Heart left ventricle (tissue), 16 donors: ENCODE measurements around the gene AGPAT4. TPM values are rescaled to one million over a fixed set of nuclear protein-coding genes. Genes with fewer than 3 reads are reported as not detected.

Experiments
- ATAC-seq, 4 donors: fragments of 200-7000 bp; cut with Tn5 transposase; one replicate each; pipeline ENCODE4 v1.9.1; 2020 to 2022; ENCODE audit warnings: moderate library complexity in 4 of 4, mild to moderate bottlenecking in 3 of 4, moderate number of reproducible peaks in 1 of 4
- DNase-seq, 5 donors: peaks; one replicate each; pipeline ENCODE4 v3.0.0-alpha.2; 2020
- H3K27ac ChIP-seq, 12 donors: fragments of 200-600 bp; sonication (generic) in 4 of 12; one replicate each; pipeline versions ENCODE4 v1.5.0 to v1.8.0; 2016 to 2022; ENCODE audit warnings: mild to moderate bottlenecking in 2 of 12
- H3K27me3 ChIP-seq, 9 donors: fragments of 200-600 bp; sonication (generic) in 2 of 9; one replicate each; pipeline versions ENCODE4 v1.5.1 to v1.8.0; 2016 to 2022; ENCODE audit warnings: mild to moderate bottlenecking in 3 of 9
- H3K36me3 ChIP-seq, 9 donors: fragments of 200-600 bp; sonication (generic) in 2 of 9; one replicate each; pipeline versions ENCODE4 v1.5.0 to v1.8.0; 2018 to 2022; ENCODE audit warnings: mild to moderate bottlenecking in 2 of 9
- H3K4me1 ChIP-seq, 12 donors: fragments of 200-600 bp; sonication (generic) in 4 of 12; one replicate each; pipeline versions ENCODE4 v1.5.0 to v1.8.0; 2016 to 2022; ENCODE audit warnings: mild to moderate bottlenecking in 3 of 12
- H3K4me3 ChIP-seq, 12 donors: fragments of 200-600 bp; sonication (generic) in 4 of 12; one replicate each; pipeline versions ENCODE4 v1.5.0 to v1.8.0; 2017 to 2022; ENCODE audit warnings: mild to moderate bottlenecking in 9 of 12, moderate library complexity in 4 of 12
- H3K9me3 ChIP-seq, 12 donors: fragments of 200-600 bp; sonication (generic) in 4 of 12; one replicate each; pipeline versions ENCODE4 v1.5.0 to v1.8.0; 2016 to 2022; ENCODE audit warnings: mild to moderate bottlenecking in 1 of 12
- POLR2A ChIP-seq, 2 donors: fragments of 450-650 bp; IDR thresholded peaks; one replicate each; pipeline ENCODE4 v1.6.1; 2017; ENCODE audit warnings: antibody characterized with exemption in 2 of 2, mild to moderate bottlenecking in 2 of 2, moderate library complexity in 2 of 2
- WGBS, 4 donors: extraction: QIAGEN DNeasy Blood & Tissue Kit in 2 of 4; methylation state at CpG; one replicate each; pipeline versions ENCODE4 v1.1.5 to v1.1.7; 2013 to 2018; 5-methylcytosine and 5-hydroxymethylcytosine counted together
- intact Hi-C, 10 donors: fragments of 100-400 bp; cut with DNase I; formaldehyde crosslinking; loops; one replicate each; pipeline versions ENCODE4 v1.11.1 to v1.14.2; 2022
- polyA plus RNA-seq, 2 donors: library from polyadenylated mRNA; stranded (reverse); fragments of 200-250 nt; gene quantifications; one replicate each; pipeline ENCODE4 v1.2.3, GENCODE V29; 2013
- total RNA-seq, 9 donors: library from RNA; depleted of rRNA in 2 of 9; stranded (reverse); fragments of >200 nt in 2 of 9; fragmentation: NEBNext Ultra II Directional in 3 of 9; extraction: Animal tissue kit (Norgen Biotek cat#: 25700) in 3 of 9; gene quantifications; one replicate each; pipeline versions ENCODE4 v1.1.0 to v1.2.4, GENCODE V29; 2016 to 2023
- TF ChIP-seq, protein P1 (sequence below), 12 donors: fragments of 200-600 bp; sonication (generic) in 4 of 12; IDR thresholded peaks; one replicate each; pipeline versions ENCODE4 v1.5.0 to v1.8.0; 2018 to 2022; ENCODE audit warnings: antibody characterized with exemption in 12 of 12, mild to moderate bottlenecking in 5 of 12
- donor health status: ischemic (EF 13 %, LVEDD 7.1; RV severe dilation, severe dysfunction).
- donor health status: healthy with polysubstance abuse.
- donor health status: DM: no; HTN: yes; CAD: no.
- donor health status: DM: no; HTN: no; CAD: no.
- donor health status: ischemic (EF 25% LVEDD 6.9; RV normal size, moderate dysfunction).
- donor health status: ischemic (EF 25% LVEDD 5.7; RV mildly dilated, moderate dysfunction).
- donor health status: healthy.
- donor health status: DM: yes; HTN: yes; CAD: no.
- donor health status: ischemic (EF 35%, LVEDD 5.7; RV mildly dilated, moderate dysfunction).
- donor health status: nonischemic (EF 11% LVEDD 7.7; RV severe dilation, severe dysfunction).
- donor health status: DM: yes; HTN: yes; CAD: no.
- donor health status: PGD.
- donor health status: ischemic (EF 29% LVEDD 5.4; RV normal size, mild dysfunction).
- donor health status: nonischemic (EF 23%, LVEDD 6.1; RV moderate dilation, normal function).

The AGPAT4 gene
- total and polyA plus RNA-seq, 11 donors = 0.83 to 5.0 (median 1.8) TPM

- Histone ChIP-seq H3K27me3 (no peaks in the 10 kb centered on the region), H3K9me3 (no peaks in the 10 kb centered on the region), H3K4me1 (no peaks in the 10 kb centered on the region), H3K4me3 (no peak overlapping the region), H3K27ac (no peak overlapping the region), H3K36me3 (peaks cover 0 to 98% (median 93%) of the 10 kb centered on the region in 9 donors)
- no peak for ATAC-seq
- TF ChIP-seq, protein P1, sequence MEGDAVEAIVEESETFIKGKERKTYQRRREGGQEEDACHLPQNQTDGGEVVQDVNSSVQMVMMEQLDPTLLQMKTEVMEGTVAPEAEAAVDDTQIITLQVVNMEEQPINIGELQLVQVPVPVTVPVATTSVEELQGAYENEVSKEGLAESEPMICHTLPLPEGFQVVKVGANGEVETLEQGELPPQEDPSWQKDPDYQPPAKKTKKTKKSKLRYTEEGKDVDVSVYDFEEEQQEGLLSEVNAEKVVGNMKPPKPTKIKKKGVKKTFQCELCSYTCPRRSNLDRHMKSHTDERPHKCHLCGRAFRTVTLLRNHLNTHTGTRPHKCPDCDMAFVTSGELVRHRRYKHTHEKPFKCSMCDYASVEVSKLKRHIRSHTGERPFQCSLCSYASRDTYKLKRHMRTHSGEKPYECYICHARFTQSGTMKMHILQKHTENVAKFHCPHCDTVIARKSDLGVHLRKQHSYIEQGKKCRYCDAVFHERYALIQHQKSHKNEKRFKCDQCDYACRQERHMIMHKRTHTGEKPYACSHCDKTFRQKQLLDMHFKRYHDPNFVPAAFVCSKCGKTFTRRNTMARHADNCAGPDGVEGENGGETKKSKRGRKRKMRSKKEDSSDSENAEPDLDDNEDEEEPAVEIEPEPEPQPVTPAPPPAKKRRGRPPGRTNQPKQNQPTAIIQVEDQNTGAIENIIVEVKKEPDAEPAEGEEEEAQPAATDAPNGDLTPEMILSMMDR (IDR thresholded peaks at IDR 0.05) = no peak
- no peak for TF ChIP-seq POLR2A (IDR thresholded peaks at IDR 0.05)
- no peak for DNase-seq
- intact Hi-C loops = loop anchor here in 3 of 10 donors (10.0 kb wide), 2 partner anchors 94 to 154 kb away; partner anchors contain the start of gene MAP3K4 (in 1 of the 3)
- 70 to 73% (median 73%) methylated on average over 2 of the region's 2 CpGs for WGBS, 4 donors
Observed at GRCh38 chr6:161088676-161089328, 185.1 kb downstream of the AGPAT4 start.

DNA sequence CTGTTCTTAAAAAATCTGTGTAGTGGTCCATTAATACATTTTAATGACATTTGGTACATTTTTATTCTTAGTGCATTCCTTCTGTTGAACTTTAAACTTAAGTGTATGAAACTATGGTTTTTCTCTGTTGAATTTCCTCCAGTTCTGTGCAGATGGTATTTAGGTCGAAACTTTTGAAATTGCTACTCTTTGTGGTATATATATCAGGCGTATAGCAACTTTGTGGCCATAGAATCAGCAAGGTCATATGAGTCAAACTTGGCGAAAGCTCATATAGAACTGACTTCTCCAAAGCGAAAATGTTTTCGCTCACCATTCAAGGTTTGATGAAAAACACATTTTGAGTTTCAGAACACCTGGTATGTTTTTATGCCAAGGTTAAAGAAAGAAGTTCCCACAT is 188.6 kb downstream of the AGPAT4 start:
- ATAC-seq = no peak
- WGBS, 4 donors = 97 to 98% (median 97%) methylated on average over 5 of the region's 5 CpGs
- H3K36me3 ChIP-seq = peaks cover 0 to 100% (median 99%) of the 10 kb centered on the region in 9 donors

DNA sequence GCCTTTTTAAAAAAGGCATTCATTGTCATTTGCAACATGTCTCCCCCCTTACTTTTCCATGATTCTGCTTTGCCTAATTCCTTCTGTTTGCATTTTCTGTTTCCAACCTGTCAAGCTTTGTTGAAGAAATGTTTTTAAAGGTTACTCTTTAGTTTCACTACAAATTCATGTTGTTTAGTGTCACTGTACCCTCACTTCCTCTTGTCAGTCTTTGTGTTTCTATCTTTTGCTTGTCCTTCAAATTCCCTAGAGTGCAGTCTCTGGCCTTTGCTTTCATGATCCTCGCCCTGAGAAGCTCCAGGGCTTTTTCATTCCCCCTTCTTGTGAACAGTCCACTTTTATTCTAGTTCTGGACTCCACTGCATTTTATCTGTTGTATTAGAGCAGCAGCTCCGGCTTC is 191.6 kb downstream of the AGPAT4 start:
- Histone ChIP-seq H3K4me1 (no peaks in the 10 kb centered on the region), H3K9me3 (no peaks in the 10 kb centered on the region), H3K27me3 (no peaks in the 10 kb centered on the region), H3K4me3 (no peak overlapping the region), H3K27ac (no peak overlapping the region), H3K36me3 (peaks cover 0 to 96% (median 82%) of the 10 kb centered on the region in 9 donors)
- 69 to 82% (median 75%) methylated on average over 2 of the region's 2 CpGs for WGBS, 4 donors
- ATAC-seq (no peak), DNase-seq (no peak)
- intact Hi-C loops = loop anchor here in 3 of 10 donors (10.0 kb wide), 2 partner anchors 87 to 147 kb away; partner anchors contain the start of gene MAP3K4 (in 1 of the 3)
- no peak for TF ChIP-seq POLR2A (IDR thresholded peaks at IDR 0.05)
- TF ChIP-seq, protein P1 (IDR thresholded peaks at IDR 0.05) = no peak

More for the DNA sequence above, 188.6 kb downstream of the AGPAT4 start:
- Histone ChIP-seq H3K4me1 (no peaks in the 10 kb centered on the region), H3K27me3 (no peaks in the 10 kb centered on the region), H3K27ac (no peak overlapping the region), H3K9me3 (no peaks in the 10 kb centered on the region), H3K4me3 (no peak overlapping the region)
- intact Hi-C loops = loop anchor here in 3 of 10 donors (10.0 kb wide), 2 partner anchors 90 to 150 kb away; partner anchors contain the start of gene MAP3K4 (in 1 of the 3)
- TF ChIP-seq, protein P1 (IDR thresholded peaks at IDR 0.05) = no peak
- TF ChIP-seq POLR2A (IDR thresholded peaks at IDR 0.05) = no peak
- DNase-seq = no peak

GRCh38 chr6:161080263-161080970 is 193.4 kb downstream of the AGPAT4 start:
- intact Hi-C loops = loop anchor here in 3 of 10 donors (10.0 kb wide), 2 partner anchors 86 to 146 kb away; partner anchors contain the start of gene MAP3K4 (in 1 of the 3)
- H3K27me3 ChIP-seq = no peaks in the 10 kb centered on the region
- H3K4me3 ChIP-seq = no peak overlapping the region
- peaks cover 0 to 94% (median 74%) of the 10 kb centered on the region in 9 donors for H3K36me3 ChIP-seq
- WGBS, 4 donors = 87 to 93% (median 89%) methylated on average over 12 of the region's 12 CpGs
- H3K4me1 ChIP-seq = peaks cover 0 to 9% (median 2%) of the 10 kb centered on the region in 12 donors
- no peak for TF ChIP-seq POLR2A (IDR thresholded peaks at IDR 0.05)
- TF ChIP-seq, protein P1 (IDR thresholded peaks at IDR 0.05) = no peak
- no peak overlapping the region for H3K27ac ChIP-seq
- ATAC-seq (peak in 1 of 4 donors; percentile 30), DNase-seq (no peak)
- H3K9me3 ChIP-seq = no peaks in the 10 kb centered on the region
